Measurements from ENCODE around the gene ASGR2. TPM values are rescaled to one million over a fixed set of nuclear protein-coding genes. Genes with fewer than 3 reads are reported as not detected.
"Not testable (repeated sequence)": the region's sequence is repeated elsewhere in the genome, so short reads cannot be mapped to it uniquely, and the experiment has no call there.

The ASGR2 gene
- total and polyA plus RNA-seq, 9 donors: 0.20 to 0.72 (median 0.37) TPM; not detected in 2

DNA sequence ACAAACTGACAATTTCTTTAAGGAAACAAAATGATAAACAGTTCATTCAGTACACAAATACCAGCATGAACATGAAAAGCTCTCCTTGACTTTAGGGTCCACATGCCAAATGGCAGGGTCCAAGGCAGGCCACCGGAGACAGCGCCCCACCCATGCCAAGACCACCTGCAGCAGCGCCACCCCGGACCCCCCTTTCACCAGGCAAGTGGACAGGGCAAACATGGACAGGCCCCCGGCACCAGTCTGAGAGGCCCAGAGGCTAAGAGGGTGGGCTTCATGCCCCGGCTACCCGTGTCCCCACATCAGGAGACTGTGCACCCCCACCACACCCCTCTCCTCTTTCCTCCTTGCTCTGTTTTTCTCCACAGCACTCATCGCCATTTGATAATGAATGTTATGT is 14.7 kb upstream of the ASGR2 start:
- 79 to 86% (median 84%) methylated on average over 8 of the region's 8 CpGs for WGBS, 3 donors
- Histone ChIP-seq H3K4me3 (no peak overlapping the region), H3K4me1 (ENCODE audit: insufficient read depth) (no peaks in the 10 kb centered on the region), H3K9me3 (no peaks in the 10 kb centered on the region), H3K27me3 (no peaks in the 10 kb centered on the region), H3K36me3 (no peaks in the 10 kb centered on the region), H3K27ac (no peak overlapping the region)
- no peak for DNase-seq
- TF ChIP-seq EP300 (IDR thresholded peaks at IDR 0.05) (no peak), POLR2A (IDR thresholded peaks at IDR 0.05) (no peak)
- TF ChIP-seq, protein P1, sequence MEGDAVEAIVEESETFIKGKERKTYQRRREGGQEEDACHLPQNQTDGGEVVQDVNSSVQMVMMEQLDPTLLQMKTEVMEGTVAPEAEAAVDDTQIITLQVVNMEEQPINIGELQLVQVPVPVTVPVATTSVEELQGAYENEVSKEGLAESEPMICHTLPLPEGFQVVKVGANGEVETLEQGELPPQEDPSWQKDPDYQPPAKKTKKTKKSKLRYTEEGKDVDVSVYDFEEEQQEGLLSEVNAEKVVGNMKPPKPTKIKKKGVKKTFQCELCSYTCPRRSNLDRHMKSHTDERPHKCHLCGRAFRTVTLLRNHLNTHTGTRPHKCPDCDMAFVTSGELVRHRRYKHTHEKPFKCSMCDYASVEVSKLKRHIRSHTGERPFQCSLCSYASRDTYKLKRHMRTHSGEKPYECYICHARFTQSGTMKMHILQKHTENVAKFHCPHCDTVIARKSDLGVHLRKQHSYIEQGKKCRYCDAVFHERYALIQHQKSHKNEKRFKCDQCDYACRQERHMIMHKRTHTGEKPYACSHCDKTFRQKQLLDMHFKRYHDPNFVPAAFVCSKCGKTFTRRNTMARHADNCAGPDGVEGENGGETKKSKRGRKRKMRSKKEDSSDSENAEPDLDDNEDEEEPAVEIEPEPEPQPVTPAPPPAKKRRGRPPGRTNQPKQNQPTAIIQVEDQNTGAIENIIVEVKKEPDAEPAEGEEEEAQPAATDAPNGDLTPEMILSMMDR (IDR thresholded peaks at IDR 0.05): no peak
- intact Hi-C loops (cut with DNase I): no loop called here

DNA sequence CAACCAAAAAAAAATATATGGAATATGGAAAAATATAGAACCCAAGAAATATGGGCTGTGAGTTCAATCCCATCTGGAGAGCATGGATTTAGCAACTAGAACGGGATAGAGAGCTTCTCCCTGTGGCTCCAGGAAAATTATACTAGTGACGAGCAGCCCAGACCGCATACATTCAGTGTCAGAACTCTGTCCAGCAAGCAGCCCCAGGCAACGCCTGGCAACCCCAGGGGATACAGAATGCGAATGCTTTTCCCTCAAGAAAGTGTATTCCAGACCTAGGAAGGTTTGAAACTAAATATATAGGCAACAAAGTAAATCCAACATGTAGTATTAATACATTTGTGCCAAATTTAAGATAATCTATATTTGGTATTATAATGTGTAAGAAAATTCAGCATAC is 13.5 kb upstream of the ASGR2 start:
- no peaks in the 10 kb centered on the region for H3K27me3 ChIP-seq
- intact Hi-C loops (cut with DNase I): no loop called here

DNA sequence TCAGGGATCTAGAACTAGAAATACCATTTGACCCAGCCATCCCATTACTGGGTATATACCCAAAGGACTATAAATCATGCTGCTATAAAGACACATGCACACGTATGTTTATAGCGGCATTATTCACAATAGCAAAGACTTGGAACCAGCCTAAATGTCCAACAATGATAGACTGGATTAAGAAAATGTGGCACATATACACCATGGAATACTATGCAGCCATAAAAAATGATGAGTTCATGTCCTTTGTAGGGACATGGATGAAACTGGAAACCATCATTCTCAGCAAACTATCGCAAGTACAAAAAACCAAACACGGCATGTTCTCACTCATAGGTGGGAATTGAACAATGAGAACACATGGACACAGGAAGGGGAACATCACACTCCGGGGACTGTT is 12.9 kb upstream of the ASGR2 start:
- H3K27me3 ChIP-seq; H3K27ac ChIP-seq; DNase-seq; H3K36me3 ChIP-seq; intact Hi-C loops (cut with DNase I); H3K9me3 ChIP-seq; H3K4me1 ChIP-seq (ENCODE audit: insufficient read depth); H3K4me3 ChIP-seq: not testable (repeated sequence)
- 93 to 94% (median 94%) methylated on average over 5 of the region's 5 CpGs for WGBS, 3 donors

More for the DNA sequence above, 13.5 kb upstream of the ASGR2 start:
- Histone ChIP-seq H3K27ac (no peak overlapping the region), H3K4me1 (ENCODE audit: insufficient read depth) (no peaks in the 10 kb centered on the region), H3K4me3 (no peak overlapping the region), H3K9me3 (no peaks in the 10 kb centered on the region), H3K36me3 (no peaks in the 10 kb centered on the region)
- 34 to 60% (median 49%) methylated on average over 5 of the region's 5 CpGs for WGBS, 3 donors
- TF ChIP-seq EP300 (IDR thresholded peaks at IDR 0.05): no peak
- TF ChIP-seq POLR2A (IDR thresholded peaks at IDR 0.05): no peak
- TF ChIP-seq, protein P1 (IDR thresholded peaks at IDR 0.05): no peak
- no peak for DNase-seq

DNA sequence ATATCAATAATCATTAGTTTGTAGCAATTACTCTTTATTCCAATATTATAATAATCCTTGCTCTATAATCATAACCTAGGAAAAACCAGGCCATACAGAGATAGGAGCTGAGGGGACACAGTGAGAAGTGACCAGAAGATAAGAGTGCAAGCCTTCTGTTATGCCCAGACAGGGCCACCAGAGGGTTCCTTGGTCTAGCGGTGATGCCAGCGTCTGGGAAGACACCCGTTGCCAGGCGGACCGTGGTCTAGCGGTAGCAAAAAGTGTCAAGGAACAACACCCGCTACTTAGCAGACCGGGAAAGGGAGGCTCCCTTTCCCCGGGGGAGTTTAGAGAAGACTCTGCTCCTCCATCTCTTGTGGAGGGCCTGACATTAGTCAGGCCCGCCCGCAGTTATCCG is 11.8 kb upstream of the ASGR2 start:
- intact Hi-C loops (cut with DNase I); DNase-seq; H3K4me3 ChIP-seq; H3K27ac ChIP-seq; H3K27me3 ChIP-seq; H3K4me1 ChIP-seq (ENCODE audit: insufficient read depth); H3K36me3 ChIP-seq; H3K9me3 ChIP-seq: not testable (repeated sequence)
- WGBS, 3 donors: 61 to 74% (median 61%) methylated on average over 12 of the region's 12 CpGs

DNA sequence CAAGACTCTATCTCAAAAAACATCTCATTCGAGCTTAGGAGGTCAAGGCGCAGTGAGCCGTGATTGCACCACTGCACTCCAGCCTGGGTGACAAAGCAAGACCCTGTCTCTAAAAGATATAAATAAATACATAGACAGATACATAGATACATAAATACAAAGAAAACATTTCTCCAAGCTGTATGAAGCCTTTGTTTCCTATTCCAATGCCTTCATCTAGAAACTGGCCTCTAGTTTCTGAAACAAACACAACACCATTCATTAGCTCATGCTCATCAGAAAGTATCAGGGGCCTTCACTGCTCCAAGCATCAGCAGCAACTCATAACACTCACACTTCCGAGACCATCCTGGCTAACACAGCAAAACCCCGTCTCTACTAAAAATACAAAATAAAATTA is 10.3 kb upstream of the ASGR2 start:
- intact Hi-C loops (cut with DNase I): no loop called here
- H3K4me3 ChIP-seq: no peak overlapping the region
- H3K27me3 ChIP-seq: no peaks in the 10 kb centered on the region
- H3K4me1 ChIP-seq (ENCODE audit: insufficient read depth): no peaks in the 10 kb centered on the region
- no peaks in the 10 kb centered on the region for H3K36me3 ChIP-seq
- no peak for DNase-seq
- H3K27ac ChIP-seq: no peak overlapping the region
- WGBS, 3 donors: 85 to 91% (median 88%) methylated on average over 5 of the region's 5 CpGs
- no peaks in the 10 kb centered on the region for H3K9me3 ChIP-seq
- TF ChIP-seq POLR2A (IDR thresholded peaks at IDR 0.05): no peak
- TF ChIP-seq EP300 (IDR thresholded peaks at IDR 0.05): no peak
- TF ChIP-seq, protein P1 (IDR thresholded peaks at IDR 0.05): no peak

DNA sequence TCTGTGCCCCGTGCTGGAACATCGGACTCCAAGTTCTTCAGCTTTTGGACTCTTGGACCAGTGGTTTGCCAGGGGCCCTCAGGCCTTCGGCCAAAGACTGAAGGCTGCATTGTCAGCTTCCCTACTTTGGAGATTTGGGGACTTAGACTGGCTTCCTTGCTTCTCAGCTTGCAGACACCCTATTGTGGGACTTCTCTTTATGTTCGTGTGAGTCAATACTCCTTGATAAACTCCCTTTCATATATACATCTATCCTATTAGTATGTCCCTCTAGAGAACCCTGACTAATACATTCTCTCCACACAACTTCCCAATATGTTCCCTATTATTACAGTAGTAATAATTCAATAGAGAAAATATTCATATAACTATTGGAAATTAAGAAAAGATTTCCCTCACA is 9.2 kb upstream of the ASGR2 start:
- H3K27me3 ChIP-seq: no peaks in the 10 kb centered on the region
- H3K4me1 ChIP-seq (ENCODE audit: insufficient read depth): no peaks in the 10 kb centered on the region
- TF ChIP-seq POLR2A (IDR thresholded peaks at IDR 0.05) (no peak), EP300 (IDR thresholded peaks at IDR 0.05) (no peak)
- TF ChIP-seq, protein P1 (IDR thresholded peaks at IDR 0.05): no peak
- 77 to 92% (median 91%) methylated on average over 4 of the region's 4 CpGs for WGBS, 3 donors
- H3K27ac ChIP-seq: no peak overlapping the region
- DNase-seq: no peak
- no peaks in the 10 kb centered on the region for H3K36me3 ChIP-seq
- intact Hi-C loops (cut with DNase I): no loop called here
- no peaks in the 10 kb centered on the region for H3K9me3 ChIP-seq
- no peak overlapping the region for H3K4me3 ChIP-seq

Data from ovary (tissue), 9 donors.